HG02943 (cell line): Measurements from ENCODE around the gene PTPRG.
"Not testable (repeated sequence)": the region's sequence is repeated elsewhere in the genome, so short reads cannot be mapped to it uniquely, and the experiment has no call there.

Source experiments
- ATAC-seq: cut with Tn5 transposase; IDR thresholded peaks from one replicate; pipeline ENCODE4 v1.9.1; 2021; ENCODE audit warnings: mild to moderate bottlenecking, low read depth, moderate library complexity; ENCODE audit not compliant: unreplicated experiment

PTPRG gene

GRCh38 chr3:62020706-62021105, 459.3 kb downstream of the PTPRG start:
- no peak for ATAC-seq

GRCh38 chr3:62022312-62022711, 460.9 kb downstream of the PTPRG start:
- no peak for ATAC-seq

- ATAC-seq: no peak
Measured at GRCh38 chr3:62024882-62025281, 463.5 kb downstream of the PTPRG start.

- no peak for ATAC-seq
Measured at GRCh38 chr3:62025913-62026312, 464.5 kb downstream of the PTPRG start.

GRCh38 chr3:62027241-62027640, 465.9 kb downstream of the PTPRG start:
- no peak for ATAC-seq

- ATAC-seq: no peak
Measured at GRCh38 chr3:62027796-62028195, 466.4 kb downstream of the PTPRG start.

- no peak for ATAC-seq
Measured at GRCh38 chr3:62028236-62028635, 466.9 kb downstream of the PTPRG start.

- ATAC-seq: no peak
Measured at GRCh38 chr3:62032738-62033137, 471.4 kb downstream of the PTPRG start.

GRCh38 chr3:62035402-62036057, 474.2 kb downstream of the PTPRG start:
- ATAC-seq: no peak

GRCh38 chr3:62036726-62037125, 475.4 kb downstream of the PTPRG start:
- ATAC-seq: no peak

- ATAC-seq: not testable (repeated sequence)
Measured at GRCh38 chr3:62038798-62039197, 477.4 kb downstream of the PTPRG start.

GRCh38 chr3:62039586-62039985, 478.2 kb downstream of the PTPRG start:
- no peak for ATAC-seq

GRCh38 chr3:62041681-62042080, 480.3 kb downstream of the PTPRG start:
- no peak for ATAC-seq

GRCh38 chr3:62044874-62045411, 483.6 kb downstream of the PTPRG start:
- ATAC-seq: no peak

GRCh38 chr3:62046326-62046725, 485.0 kb downstream of the PTPRG start:
- ATAC-seq: no peak

GRCh38 chr3:62048577-62048976, 487.2 kb downstream of the PTPRG start:
- no peak for ATAC-seq

GRCh38 chr3:62049033-62049432, 487.7 kb downstream of the PTPRG start:
- ATAC-seq: no peak

GRCh38 chr3:62051506-62051905, 490.1 kb downstream of the PTPRG start:
- ATAC-seq: no peak

GRCh38 chr3:62052331-62052730, 491.0 kb downstream of the PTPRG start:
- ATAC-seq: no peak

- ATAC-seq: no peak
Measured at GRCh38 chr3:62056658-62057057, 495.3 kb downstream of the PTPRG start.

- no peak for ATAC-seq
Measured at GRCh38 chr3:62057339-62058047, 496.1 kb downstream of the PTPRG start.
